Liver (tissue), 9 donors: ENCODE measurements around the gene GOLGA6A. TPM values are rescaled to one million over a fixed set of nuclear protein-coding genes. Genes with fewer than 3 reads are reported as not detected.

Source experiments
- DNase-seq: peaks from one replicate; pipeline ENCODE4 v3.0.0-alpha.2; 2017; ENCODE audit warnings: low spot score
- H3K27ac ChIP-seq, 2 donors: one replicate each; pipeline ENCODE4 v1.7.0; 2013; ENCODE audit warnings: inconsistent platforms in 2 of 2, low read length in 2 of 2, control low read depth in 1 of 2, low read depth in 1 of 2, mild to moderate bottlenecking in 1 of 2
- H3K27me3 ChIP-seq, 4 donors: one replicate each; pipeline versions ENCODE4 v1.6.1 to v1.7.0; 2013; ENCODE audit warnings: low read length in 3 of 4, inconsistent platforms in 1 of 4, mild to moderate bottlenecking in 1 of 4, moderate library complexity in 1 of 4; ENCODE audit not compliant: control insufficient read depth in 4 of 4, insufficient read depth in 4 of 4
- H3K36me3 ChIP-seq, 4 donors: one replicate each; pipeline versions ENCODE4 v1.6.1 to v1.7.0; 2013; ENCODE audit warnings: low read length in 3 of 4, mild to moderate bottlenecking in 3 of 4, low read depth in 1 of 4, moderate library complexity in 1 of 4; ENCODE audit not compliant: control insufficient read depth in 4 of 4, insufficient read depth in 3 of 4
- H3K4me1 ChIP-seq, 4 donors: one replicate each; pipeline versions ENCODE4 v1.6.1 to v1.7.0; 2013; ENCODE audit warnings: low read length in 3 of 4, mild to moderate bottlenecking in 3 of 4, moderate library complexity in 1 of 4; ENCODE audit not compliant: control insufficient read depth in 4 of 4, insufficient read depth in 4 of 4
- H3K4me3 ChIP-seq, 3 donors: one replicate each; pipeline versions ENCODE4 v1.6.1 to v1.7.0; 2013; ENCODE audit warnings: low read length in 3 of 3, control low read depth in 1 of 3, low read depth in 1 of 3, mild to moderate bottlenecking in 1 of 3
- H3K9ac ChIP-seq, 2 donors: one replicate each; pipeline ENCODE4 v1.7.0; 2013; ENCODE audit warnings: low read length in 2 of 2, mild to moderate bottlenecking in 2 of 2, moderate library complexity in 2 of 2, control low read depth in 1 of 2, low read depth in 1 of 2
- H3K9me3 ChIP-seq, 4 donors: one replicate each; pipeline versions ENCODE4 v1.6.1 to v1.7.0; 2013; ENCODE audit warnings: low read length in 3 of 4; ENCODE audit not compliant: control insufficient read depth in 4 of 4
- ATF3 ChIP-seq: IDR thresholded peaks from 2 replicates; pipeline ENCODE4 v1.6.1; 2016; ENCODE audit warnings: antibody characterized with exemption
- CTCF ChIP-seq: fragments of 150-350 bp; IDR thresholded peaks from 2 replicates; pipeline ENCODE4 v1.5.1; 2017; ENCODE audit warnings: improper control_type of control experiment, low read depth, low read length; ENCODE audit not compliant: missing input control
- EGR1 ChIP-seq, 2 donors: IDR thresholded peaks; 2 replicates each; pipeline ENCODE4 v1.6.1; 2016 to 2018; ENCODE audit warnings: antibody characterized with exemption in 2 of 2, low read depth in 2 of 2
- FOXA1 ChIP-seq: IDR thresholded peaks from 2 replicates; pipeline ENCODE4 v1.6.1; 2016; ENCODE audit warnings: antibody characterized with exemption
- FOXA2 ChIP-seq: IDR thresholded peaks from 2 replicates; pipeline ENCODE4 v1.6.1; 2016; ENCODE audit warnings: antibody characterized with exemption
- GABPA ChIP-seq, 2 donors: IDR thresholded peaks in 1 of 2; conservative IDR thresholded peaks in 1 of 2; 2 replicates each; pipeline ENCODE4 v1.6.1; 2016; ENCODE audit warnings: antibody characterized with exemption in 2 of 2, mild to moderate bottlenecking in 1 of 2, moderate library complexity in 1 of 2
- HNF4A ChIP-seq, 2 donors: conservative IDR thresholded peaks; 2 replicates each; pipeline ENCODE4 v1.6.1; 2016; ENCODE audit warnings: antibody characterized with exemption in 2 of 2, mild to moderate bottlenecking in 2 of 2
- HNF4G ChIP-seq: IDR thresholded peaks from 2 replicates; pipeline ENCODE4 v1.6.1; 2016; ENCODE audit warnings: antibody characterized with exemption
- JUND ChIP-seq, 2 donors: IDR thresholded peaks; 2 replicates each; pipeline ENCODE4 v1.6.1; 2016; ENCODE audit warnings: antibody characterized with exemption in 2 of 2
- RAD21 ChIP-seq, 2 donors: IDR thresholded peaks; 2 replicates each; pipeline ENCODE4 v1.6.1; 2016; ENCODE audit warnings: antibody characterized with exemption in 2 of 2, mild to moderate bottlenecking in 2 of 2
- REST ChIP-seq: IDR thresholded peaks from 2 replicates; pipeline ENCODE4 v1.6.1; 2016; ENCODE audit warnings: antibody characterized with exemption, mild to moderate bottlenecking
- RXRA ChIP-seq, 2 donors: IDR thresholded peaks; 2 replicates each; pipeline ENCODE4 v1.6.1; 2017 to 2018; ENCODE audit warnings: antibody characterized with exemption in 2 of 2, mild to moderate bottlenecking in 1 of 2
- TAF1 ChIP-seq: conservative IDR thresholded peaks from 2 replicates; pipeline ENCODE4 v1.6.1; 2016; ENCODE audit warnings: antibody characterized with exemption, mild to moderate bottlenecking
- YY1 ChIP-seq: IDR thresholded peaks from 2 replicates; pipeline ENCODE4 v1.6.1; 2016; ENCODE audit warnings: antibody characterized with exemption, mild to moderate bottlenecking
- ZBTB33 ChIP-seq: IDR thresholded peaks from 2 replicates; pipeline ENCODE4 v1.6.1; 2016; ENCODE audit warnings: antibody characterized with exemption
- WGBS: extraction: QIAGEN DNeasy Blood & Tissue Kit; methylation state at CpG from one replicate; pipeline ENCODE4 v1.1.7; 2013; 5-methylcytosine and 5-hydroxymethylcytosine counted together
- polyA plus RNA-seq, 2 donors: library from polyadenylated mRNA; stranded (reverse) in 1 of 2; unstranded in 1 of 2; fragments of 200-250 nt in 1 of 2; fragments of >200 nt in 1 of 2; fragmentation: Nextera tagmentation in 1 of 2; extraction: Ambion mirVana in 1 of 2; gene quantifications; one replicate each; pipeline versions ENCODE4 v1.2.1 to v1.2.3, GENCODE V29; 2013 to 2015
- total RNA-seq, 2 donors: library from RNA; depleted of rRNA; stranded (reverse); fragments of >200 nt; gene quantifications; one replicate each; pipeline ENCODE4 v1.2.3, GENCODE V29; 2014
- donor health status: healthy.
- donor health status: healthy.
- donor health status: healthy.
- donor health status: healthy.
- donor health status: healthy.

The GOLGA6A gene
- total and polyA plus RNA-seq, 4 donors = 0.06 to 1.4 (median 0.63) TPM

- Histone ChIP-seq H3K36me3 (peaks cover 0 to 38% (median 13%) of the 10 kb centered on the region in 4 donors), H3K4me1 (no peaks in the 10 kb centered on the region), H3K4me3 (no peak overlapping the region), H3K9ac (no peak overlapping the region), H3K27ac (no peak overlapping the region), H3K27me3 (no peaks in the 10 kb centered on the region), H3K9me3 (no peaks in the 10 kb centered on the region)
- WGBS = 95% methylated on average over 28 of the region's 28 CpGs
- DNase-seq = no peak
- TF ChIP-seq CTCF (no peak), HNF4A (conservative IDR thresholded peaks at IDR 0.05) (no peak), EGR1 (IDR thresholded peaks at IDR 0.05; ENCODE audit: low read depth in 2 of 2) (no peak), FOXA1 (no peak), GABPA (IDR thresholded peaks at IDR 0.05 in 1 of 2, conservative IDR thresholded peaks at IDR 0.05 in 1 of 2) (no peak), ZBTB33 (no peak), REST (no peak), HNF4G (no peak), RXRA (IDR thresholded peaks at IDR 0.05) (no peak), RAD21 (IDR thresholded peaks at IDR 0.05) (no peak)
Observed at GRCh38 chr15:74035121-74036017, 47.0 kb downstream of the GOLGA6A start.

- no peak for DNase-seq
- no peak overlapping the region for H3K4me3 ChIP-seq
- no peak overlapping the region for H3K27ac ChIP-seq
- H3K36me3 ChIP-seq = peaks cover 0 to 41% (median 13%) of the 10 kb centered on the region in 4 donors
- no peaks in the 10 kb centered on the region for H3K27me3 ChIP-seq
- no peaks in the 10 kb centered on the region for H3K4me1 ChIP-seq
- no peak overlapping the region for H3K9ac ChIP-seq
- no peaks in the 10 kb centered on the region for H3K9me3 ChIP-seq
- WGBS = 83% methylated on average over 10 of the region's 10 CpGs
- TF ChIP-seq ATF3 = no peak
- no peak for TF ChIP-seq REST
- no peak for TF ChIP-seq TAF1
- TF ChIP-seq RAD21 (IDR thresholded peaks at IDR 0.05) = no peak
- TF ChIP-seq GABPA (IDR thresholded peaks at IDR 0.05 in 1 of 2, conservative IDR thresholded peaks at IDR 0.05 in 1 of 2) = no peak
- TF ChIP-seq JUND (IDR thresholded peaks at IDR 0.05) = no peak
- TF ChIP-seq ZBTB33 = no peak
- TF ChIP-seq HNF4G = no peak
- TF ChIP-seq FOXA1 = no peak
- TF ChIP-seq EGR1 (IDR thresholded peaks at IDR 0.05; ENCODE audit: low read depth in 2 of 2) = no peak
- TF ChIP-seq YY1 = no peak
- TF ChIP-seq FOXA2 = no peak
- TF ChIP-seq RXRA (IDR thresholded peaks at IDR 0.05) = no peak
Observed at GRCh38 chr15:74034206-74034755, 48.1 kb downstream of the GOLGA6A start.
